ENCODE results near the gene ADORA1.

- TF ChIP-seq POLR2A (IDR thresholded peaks at IDR 0.05) (no peak), CTCF (IDR thresholded peaks at IDR 0.05) (no peak)
Observed at GRCh38 chr1:203187304-203187685, 59.8 kb downstream of the ADORA1 start.

All from heart left ventricle (tissue), 13 donors.